H1 (cell line): ENCODE results near the gene MAP3K3. TPM values are rescaled to one million over a fixed set of nuclear protein-coding genes. Genes with fewer than 3 reads are reported as not detected.

Experiments used
- CTCF ChIA-PET: fragments of 300-600 bp; sonication (Branson Sonifier 250); formaldehyde crosslinking; loops from one replicate; lab custom pipeline; 2021; ENCODE audit not compliant: partially characterized antibody; lab: Charles Lee
- POLR2A ChIA-PET: fragments of 300-600 bp; sonication (Branson Sonifier 250); formaldehyde crosslinking; loops from one replicate; lab custom pipeline; 2021; ENCODE audit warnings: inconsistent platforms; ENCODE audit not compliant: partially characterized antibody; lab: Charles Lee
- DNase-seq, 2 experiments: peaks; one replicate each; pipeline versions ENCODE4 v3.0.0 to v3.0.0-alpha.2; 2010 to 2022; ENCODE audit warnings: low spot score in 2 of 2, low read depth in 1 of 2, mixed read lengths in 1 of 2
- FAIRE-seq: peaks from 2 replicates; lab custom pipeline; 2011; peaks lifted over from hg19 to GRCh38; lab: Jason Lieb, UNC
- H2AFZ ChIP-seq: 2 replicates; pipeline ENCODE4 v1.8.1; 2012; ENCODE audit warnings: low read length, inconsistent platforms
- H2AK5ac ChIP-seq: 2 replicates; pipeline ENCODE4 v1.6.1; 2013; ENCODE audit warnings: low read depth, low read length
- H2BK120ac ChIP-seq: replicated peaks from 2 replicates; pipeline ENCODE3; 2013; ENCODE audit warnings: low read depth, low read length, inconsistent platforms
- H2BK12ac ChIP-seq: 2 replicates; pipeline ENCODE4 v1.6.1; 2013; ENCODE audit warnings: low read depth, low read length
- H2BK15ac ChIP-seq: 2 replicates; pipeline ENCODE4 v1.6.1; 2013; ENCODE audit warnings: low read length
- H2BK20ac ChIP-seq: 2 replicates; pipeline ENCODE4 v1.6.1; 2013; ENCODE audit warnings: low read length
- H2BK5ac ChIP-seq: 2 replicates; pipeline ENCODE4 v1.6.1; 2013; ENCODE audit warnings: low read depth, low read length
- H3K14ac ChIP-seq: 2 replicates; pipeline ENCODE4 v1.6.1; 2013; ENCODE audit warnings: inconsistent platforms; ENCODE audit not compliant: insufficient read length
- H3K18ac ChIP-seq: 2 replicates; pipeline ENCODE4 v1.6.1; 2013; ENCODE audit warnings: low read length; ENCODE audit errors: extremely low read depth
- H3K23ac ChIP-seq: 2 replicates; pipeline ENCODE4 v1.6.1; 2013; ENCODE audit warnings: inconsistent platforms; ENCODE audit not compliant: insufficient read length
- H3K23me2 ChIP-seq: 2 replicates; pipeline ENCODE4 v1.6.1; 2013; ENCODE audit warnings: low read depth, low read length
- H3K27ac ChIP-seq: 2 replicates; pipeline ENCODE4 v1.6.1; 2011; ENCODE audit warnings: low read depth, low read length, inconsistent platforms
- H3K27me3 ChIP-seq, 4 experiments: replicated peaks in 1 of 4; 1 replicate in 1 of 4; 2 replicates in 3 of 4; pipeline versions ENCODE4 v1.6.1 to v1.8.1; 2011 to 2013; ENCODE audit warnings: low read length in 3 of 4, mild to moderate bottlenecking in 3 of 4, inconsistent platforms in 2 of 4, mixed read lengths in 2 of 4, moderate library complexity in 1 of 4; ENCODE audit not compliant: control insufficient read depth in 3 of 4, insufficient read depth in 3 of 4; ENCODE audit errors: extremely low read depth in 1 of 4
- H3K36me3 ChIP-seq, 4 experiments: 2 replicates each; pipeline versions ENCODE4 v1.6.1 to v1.8.1; 2011 to 2013; ENCODE audit warnings: mild to moderate bottlenecking in 4 of 4, low read length in 3 of 4, moderate library complexity in 2 of 4, control low read depth in 1 of 4, inconsistent platforms in 1 of 4; ENCODE audit not compliant: insufficient read depth in 4 of 4, control insufficient read depth in 2 of 4
- H3K4ac ChIP-seq: replicated peaks from 2 replicates; pipeline ENCODE3; 2013; ENCODE audit warnings: low read length, low read depth, mixed read lengths, inconsistent platforms; ENCODE audit not compliant: insufficient read length
- H3K4me1 ChIP-seq, 4 experiments: replicated peaks in 1 of 4; 1 replicate in 1 of 4; 2 replicates in 3 of 4; pipeline versions ENCODE4 v1.6.1 to v1.8.1; 2011 to 2013; ENCODE audit warnings: low read length in 3 of 4, inconsistent platforms in 2 of 4, mixed read lengths in 1 of 4; ENCODE audit not compliant: insufficient read depth in 4 of 4, control insufficient read depth in 3 of 4
- H3K4me2 ChIP-seq, 2 experiments: 2 replicates each; pipeline versions ENCODE4 v1.6.1 to v1.8.1; 2011 to 2013; ENCODE audit warnings: low read depth in 2 of 2, low read length in 2 of 2, control low read depth in 1 of 2, inconsistent platforms in 1 of 2, mild to moderate bottlenecking in 1 of 2; ENCODE audit not compliant: insufficient read depth in 1 of 2
- H3K4me3 ChIP-seq, 4 experiments: fragments of 200-600, 300-600 bp in 1 of 4; sonication (generic), shearing (Covaris generic), sonication (Bioruptor Twin) in 1 of 4; 2 replicates each; pipeline versions ENCODE4 v1.5.1 to v1.8.1; 2011 to 2016; ENCODE audit warnings: low read length in 4 of 4, low read depth in 3 of 4, control low read depth in 2 of 4, inconsistent platforms in 2 of 4, mild to moderate bottlenecking in 2 of 4, mixed read lengths in 1 of 4, moderate library complexity in 1 of 4; ENCODE audit not compliant: insufficient read depth in 2 of 4; ENCODE audit errors: extremely low read depth in 1 of 4
- H3K56ac ChIP-seq: replicated peaks from 2 replicates; pipeline ENCODE3; 2013; ENCODE audit warnings: low read depth, mild to moderate bottlenecking, mixed read lengths, low read length, inconsistent platforms; ENCODE audit not compliant: insufficient read length
- H3K79me1 ChIP-seq: 2 replicates; pipeline ENCODE4 v1.6.1; 2013; ENCODE audit warnings: low read depth, low read length, control low read depth
- H3K79me2 ChIP-seq, 2 experiments: 2 replicates each; pipeline versions ENCODE4 v1.6.1 to v1.8.1; 2012 to 2013; ENCODE audit warnings: low read length in 2 of 2, mild to moderate bottlenecking in 2 of 2, inconsistent platforms in 1 of 2; ENCODE audit not compliant: insufficient read depth in 2 of 2, control insufficient read depth in 1 of 2
- H3K9ac ChIP-seq, 4 experiments: replicated peaks in 1 of 4; 1 replicate in 1 of 4; 2 replicates in 3 of 4; pipeline versions ENCODE4 v1.6.1 to v1.8.1; 2011 to 2013; ENCODE audit warnings: low read depth in 3 of 4, low read length in 3 of 4, control low read depth in 2 of 4, mild to moderate bottlenecking in 2 of 4, moderate library complexity in 2 of 4, inconsistent platforms in 1 of 4; ENCODE audit errors: extremely low read depth in 1 of 4
- H3K9me3 ChIP-seq, 2 experiments: 2 replicates each; pipeline versions ENCODE4 v1.6.1 to v1.8.1; 2012 to 2013; ENCODE audit warnings: mild to moderate bottlenecking in 2 of 2, moderate library complexity in 2 of 2, control low read depth in 1 of 2, inconsistent platforms in 1 of 2, low read depth in 1 of 2, low read length in 1 of 2, mixed read lengths in 1 of 2; ENCODE audit not compliant: insufficient read depth in 2 of 2
- H4K20me1 ChIP-seq, 2 experiments: replicated peaks in 1 of 2; 2 replicates each; pipeline versions ENCODE3 to v1.8.1; 2011 to 2013; ENCODE audit warnings: inconsistent platforms in 2 of 2, low read length in 2 of 2, mild to moderate bottlenecking in 1 of 2; ENCODE audit not compliant: insufficient read depth in 2 of 2, control insufficient read depth in 1 of 2
- H4K5ac ChIP-seq: 2 replicates; pipeline ENCODE4 v1.6.1; 2013; ENCODE audit warnings: low read length, low read depth, mixed read lengths, inconsistent platforms; ENCODE audit not compliant: insufficient read length
- H4K8ac ChIP-seq: 2 replicates; pipeline ENCODE4 v1.8.0; 2013; ENCODE audit warnings: mild to moderate bottlenecking, moderate library complexity, low read length, inconsistent platforms; ENCODE audit not compliant: insufficient read depth; ENCODE audit errors: extremely low read depth
- H4K91ac ChIP-seq: replicated peaks from 2 replicates; pipeline ENCODE3; 2013; ENCODE audit warnings: low read length, mixed read lengths, inconsistent platforms; ENCODE audit not compliant: insufficient read length
- CHD2 ChIP-seq: IDR thresholded peaks from 2 replicates; pipeline ENCODE4 v1.6.1; 2012; ENCODE audit warnings: low read length, improper control_type of control experiment
- JUN ChIP-seq: IDR thresholded peaks from 2 replicates; pipeline ENCODE4 v1.6.1; 2011; ENCODE audit warnings: low read depth, mild to moderate bottlenecking, improper control_type of control experiment, low read length
- SAP30 ChIP-seq: fragments of 300-600 bp; sonication (generic); IDR thresholded peaks from 2 replicates; pipeline ENCODE4 v1.7.1; 2012; ENCODE audit warnings: low read length, moderate library complexity, mild to moderate bottlenecking, inconsistent platforms; ENCODE audit not compliant: insufficient read depth, insufficient replicate concordance
- TBP ChIP-seq: IDR thresholded peaks from 2 replicates; pipeline ENCODE4 v1.6.1; 2011; ENCODE audit warnings: low read depth, low read length, improper control_type of control experiment
- WGBS, 2 experiments: shearing (Covaris generic) in 1 of 2; methylation state at CpG; one replicate each; pipeline versions ENCODE4 v1.1.6 to v1.1.7; 2013 to 2015; ENCODE audit warnings: low lambda C conversion rate in 2 of 2, mixed read lengths in 2 of 2, inconsistent platforms in 1 of 2, low coverage in 1 of 2, missing lambda C conversion rate in 1 of 2; ENCODE audit not compliant: insufficient replicate concordance in 2 of 2, insufficient coverage in 1 of 2, insufficient read length in 1 of 2; ENCODE audit errors: extremely low coverage in 1 of 2, missing lambda C conversion rate in 1 of 2; 5-methylcytosine and 5-hydroxymethylcytosine counted together
- polyA plus RNA-seq, 7 experiments: library from polyadenylated mRNA; depleted of rRNA in 3 of 7; stranded (reverse) in 5 of 7; unstranded in 2 of 7; fragments of >200 nt in 5 of 7; fragments of 200-250 nt in 2 of 7; gene quantifications; 1 replicate in 5 of 7; 2 replicates in 1 of 7; 4 replicates in 1 of 7; pipeline versions ENCODE4 v1.2.1 to v1.2.3, GENCODE V29; 2011 to 2013; ENCODE audit warnings: missing spikeins in 2 of 7, mixed read lengths in 2 of 7
- total RNA-seq: library from RNA; stranded (reverse); fragmentation: NEBNext Ultra II Directional; extraction: Animal tissue kit (Norgen Biotek cat#: 25700); gene quantifications from 2 replicates; pipeline ENCODE4 v1.2.1, GENCODE V29; 2021

The MAP3K3 gene
- total and polyA plus RNA-seq, 2 of the 8 experiments (the other 6 are each of a cell fraction or from before 2014, with no cell fraction given): 10.3 to 21.0 TPM

- ChIA-PET CTCF (interaction anchor here (0.7 to 3.7 kb wide), 18 partner anchors 10 to 983 kb away, joined by 3 to 26 read pairs (median 4); partner anchors contain the start of gene MAP3K3), POLR2A (interaction anchor here (1.5 to 2.0 kb wide), 3 partner anchors 20 to 55 kb away, joined by 3 to 8 read pairs (median 5); partner anchors contain the start of gene MAP3K3)
- 100% methylated on average over 3 of the region's 3 CpGs; no CpG with 5 or more reads in 1 of the 2 experiments for WGBS, 2 experiments
- H2BK120ac ChIP-seq: no peak overlapping the region
- no peak overlapping the region for H3K56ac ChIP-seq
- no peak overlapping the region for H2BK15ac ChIP-seq
- H2AK5ac ChIP-seq: no peak overlapping the region
- no peak overlapping the region for H3K4ac ChIP-seq
- no peak overlapping the region for H2BK20ac ChIP-seq
- no peak overlapping the region for H3K18ac ChIP-seq
- H3K9me3 ChIP-seq: no peaks in the 10 kb centered on the region
- no peak overlapping the region for H4K8ac ChIP-seq
- H3K27me3 ChIP-seq: no peaks in the 10 kb centered on the region
- H3K14ac ChIP-seq: no peak overlapping the region
- H3K9ac ChIP-seq: no peak overlapping the region
- DNase-seq: no peak
- no peaks in the 10 kb centered on the region for H3K79me2 ChIP-seq
- H2BK12ac ChIP-seq: no peak overlapping the region
- no peak overlapping the region for H2BK5ac ChIP-seq
- no peak overlapping the region for H4K91ac ChIP-seq
- no peaks in the 10 kb centered on the region for H3K23me2 ChIP-seq
- no peak for FAIRE-seq
- no peak overlapping the region for H3K4me2 ChIP-seq
- H3K23ac ChIP-seq: no peak overlapping the region
- H3K27ac ChIP-seq: no peak overlapping the region
- H4K5ac ChIP-seq: no peak overlapping the region
- no peaks in the 10 kb centered on the region for H4K20me1 ChIP-seq
- TF ChIP-seq CHD2: no peak
- no peak for TF ChIP-seq JUN
- TF ChIP-seq SAP30: no peak
- no peak for TF ChIP-seq TBP
- no peaks in the 10 kb centered on the region for H3K36me3 ChIP-seq
- peaks cover 3 to 13% (median 6%) of the 10 kb centered on the region in 4 experiments; a peak in 6 of 7 replicates for H3K4me1 ChIP-seq
- no peaks in the 10 kb centered on the region for H3K79me1 ChIP-seq
- no peak overlapping the region for H3K4me3 ChIP-seq
- H2AFZ ChIP-seq: no peak overlapping the region
Measured at GRCh38 chr17:63676584-63676983, 54.4 kb downstream of the MAP3K3 start.
